ENCODE measurements around the gene IL4. TPM values are rescaled to one million over a fixed set of nuclear protein-coding genes. Genes with fewer than 3 reads are reported as not detected.

IL4 gene
- total and polyA plus RNA-seq, 2 of the 13 experiments (the other 11 are each of a cell fraction or from before 2014, with no cell fraction given): not detected

DNA sequence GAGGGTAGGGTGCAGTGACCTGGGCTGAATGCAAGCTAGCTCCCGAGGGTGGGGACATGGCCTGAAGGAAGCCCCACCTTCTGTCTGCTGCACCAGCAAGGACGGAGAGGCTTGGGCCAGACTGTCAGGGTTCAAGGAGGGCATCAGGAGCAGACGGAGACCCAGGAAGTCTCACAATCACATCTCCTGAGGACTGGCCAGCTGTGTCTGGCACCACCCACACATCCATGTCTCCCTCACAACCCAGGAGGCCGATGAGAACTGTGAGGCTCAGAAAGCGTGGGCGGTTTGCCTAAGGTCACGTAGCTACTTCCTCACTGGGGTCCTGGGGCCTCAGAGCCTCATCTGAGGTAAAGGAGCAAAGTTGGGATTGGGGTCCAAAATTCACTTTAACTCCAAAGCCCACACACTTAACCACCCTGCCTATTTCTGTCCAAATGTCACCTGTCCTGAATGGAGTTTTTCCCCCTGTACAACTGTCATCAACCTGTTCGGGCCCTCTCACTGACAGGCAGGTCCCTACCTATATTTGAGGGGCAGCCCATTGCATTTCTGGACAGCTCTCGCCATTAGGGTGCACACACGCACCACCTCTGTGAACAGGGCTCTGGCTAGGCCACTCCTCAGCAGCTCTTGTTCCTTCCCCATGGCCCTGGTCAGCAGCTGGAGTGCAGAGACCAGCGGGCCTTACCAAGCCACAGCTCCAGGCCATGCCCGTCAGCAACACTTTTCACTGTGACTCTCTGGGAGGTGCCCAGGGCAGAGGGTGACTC is 12.4 kb upstream of the IL4 start:
- Histone ChIP-seq H3K79me2 (ENCODE audit: insufficient read depth, low read length) (no peaks in the 10 kb centered on the region), H3K4me3 (replicated peaks in 1 of 3; ENCODE audit: insufficient read depth in 1 of 3, low read depth in 2 of 3, low read length in 3 of 3) (peak overlapping the region; percentile 15 to 69 (median 25); a peak in 4 of 6 replicates), H3K36me3 (replicated peaks in 1 of 2; ENCODE audit: control insufficient read depth in 1 of 2, insufficient read depth in 2 of 2, low read length in 2 of 2) (no peaks in the 10 kb centered on the region), H3K9ac (ENCODE audit: insufficient read depth, low read depth, low read length) (peak overlapping the region; percentile 61; the same call in 1 of the 2 replicates), H3K9me3 (ENCODE audit: low read length) (no peaks in the 10 kb centered on the region), H2AFZ (ENCODE audit: low read length) (peak overlapping the region; percentile 80), H3K4me2 (ENCODE audit: low read depth, low read length) (peak overlapping the region; percentile 89), H3K27me3 (ENCODE audit: control insufficient read depth in 1 of 2, insufficient read depth in 2 of 2, low read length in 2 of 2) (peaks cover 1 to 5% of the 10 kb centered on the region in 2 experiments; a peak in 2 of 5 replicates), H3K27ac (ENCODE audit: extremely low read length, insufficient read depth, low read length) (no peak overlapping the region), H4K20me1 (ENCODE audit: insufficient read depth, low read length) (no peaks in the 10 kb centered on the region), H3K4me1 (ENCODE audit: insufficient read depth, low read length) (peaks cover 79% of the 10 kb centered on the region)
- 7% methylated on average over 7 of the region's 12 CpGs for WGBS (ENCODE audit: low lambda C conversion rate)
- DNase-seq (ENCODE audit: low spot score) (no peak), FAIRE-seq (no peak), ATAC-seq (peak; percentile 74)
- intact Hi-C loops (cut with micrococcal nuclease; ENCODE audit: unreplicated experiment): no loop called here
- in situ Hi-C loops (cut with HindIII; ENCODE audit: extremely low pct_ligation_motif_present, low pct_unique_long_range_greater_than_20kb): loop anchor here (25.0 kb wide), 1 partner anchor 274 kb away; no protein-coding TSS in a partner anchor
- no TSS peak for BruUV-seq (replicated peaks)
- CTCF ChIA-PET (ENCODE audit: low intra/inter-chr PET ratio, low total read pairs): no interaction called here
- POLR2A ChIA-PET: interaction anchor here (1.1 kb wide), 1 partner anchor 9 kb away, joined by 3 read pairs; no protein-coding TSS in a partner anchor
- TF ChIP-seq FOXK1 (CRISPR knock-in tag; IDR thresholded peaks at IDR 0.05; ENCODE audit: borderline replicate concordance, low read depth) (no peak), ZNF629 (CRISPR knock-in tag; conservative IDR thresholded peaks at IDR 0.05) (no peak), SPEN (CRISPR knock-in tag; IDR thresholded peaks at IDR 0.05; ENCODE audit: low read depth) (0 out of 2 replicates have a peak, but pooled peaks have one; percentile 29), SP4 (CRISPR knock-in tag; IDR thresholded peaks at IDR 0.05) (no peak), SALL1 (CRISPR knock-in tag; IDR thresholded peaks at IDR 0.05) (peak; percentile 5; the same call in 1 of the 2 replicates), ZNF777 (CRISPR knock-in tag; IDR thresholded peaks at IDR 0.05) (no peak), EZH2 (conservative IDR thresholded peaks at IDR 0.05; ENCODE audit: low read depth, low read length) (no peak), ZNF749 (CRISPR knock-in tag; IDR thresholded peaks at IDR 0.05; ENCODE audit: borderline replicate concordance) (0 out of 2 replicates have a peak, but pooled peaks have one; percentile 38), ARNT2 (CRISPR knock-in tag; IDR thresholded peaks at IDR 0.05; ENCODE audit: low read depth) (0 out of 2 replicates have a peak, but pooled peaks have one; percentile 25), HDAC2 (CRISPR knock-in tag; IDR thresholded peaks at IDR 0.05) (0 out of 2 replicates have a peak, but pooled peaks have one; percentile 21), TCF12 (IDR thresholded peaks at IDR 0.05) (no peak), TCF12 (CRISPR knock-in tag; IDR thresholded peaks at IDR 0.05) (no peak), STAG1 (CRISPR knock-in tag; IDR thresholded peaks at IDR 0.05) (peak; percentile 62), PHF5A (CRISPR knock-in tag; IDR thresholded peaks at IDR 0.05; ENCODE audit: low read depth, unreplicated experiment) (no peak)
- TF ChIP-seq, protein P1, sequence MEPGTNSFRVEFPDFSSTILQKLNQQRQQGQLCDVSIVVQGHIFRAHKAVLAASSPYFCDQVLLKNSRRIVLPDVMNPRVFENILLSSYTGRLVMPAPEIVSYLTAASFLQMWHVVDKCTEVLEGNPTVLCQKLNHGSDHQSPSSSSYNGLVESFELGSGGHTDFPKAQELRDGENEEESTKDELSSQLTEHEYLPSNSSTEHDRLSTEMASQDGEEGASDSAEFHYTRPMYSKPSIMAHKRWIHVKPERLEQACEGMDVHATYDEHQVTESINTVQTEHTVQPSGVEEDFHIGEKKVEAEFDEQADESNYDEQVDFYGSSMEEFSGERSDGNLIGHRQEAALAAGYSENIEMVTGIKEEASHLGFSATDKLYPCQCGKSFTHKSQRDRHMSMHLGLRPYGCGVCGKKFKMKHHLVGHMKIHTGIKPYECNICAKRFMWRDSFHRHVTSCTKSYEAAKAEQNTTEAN (CRISPR knock-in tag; conservative IDR thresholded peaks at IDR 0.05): no peak
- TF ChIP-seq, protein P2, sequence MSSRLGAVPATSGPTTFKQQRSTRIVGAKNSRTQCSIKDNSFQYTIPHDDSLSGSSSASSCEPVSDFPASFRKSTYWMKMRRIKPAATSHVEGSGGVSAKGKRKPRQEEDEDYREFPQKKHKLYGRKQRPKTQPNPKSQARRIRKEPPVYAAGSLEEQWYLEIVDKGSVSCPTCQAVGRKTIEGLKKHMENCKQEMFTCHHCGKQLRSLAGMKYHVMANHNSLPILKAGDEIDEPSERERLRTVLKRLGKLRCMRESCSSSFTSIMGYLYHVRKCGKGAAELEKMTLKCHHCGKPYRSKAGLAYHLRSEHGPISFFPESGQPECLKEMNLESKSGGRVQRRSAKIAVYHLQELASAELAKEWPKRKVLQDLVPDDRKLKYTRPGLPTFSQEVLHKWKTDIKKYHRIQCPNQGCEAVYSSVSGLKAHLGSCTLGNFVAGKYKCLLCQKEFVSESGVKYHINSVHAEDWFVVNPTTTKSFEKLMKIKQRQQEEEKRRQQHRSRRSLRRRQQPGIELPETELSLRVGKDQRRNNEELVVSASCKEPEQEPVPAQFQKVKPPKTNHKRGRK (CRISPR knock-in tag; IDR thresholded peaks at IDR 0.05): no peak
- TF ChIP-seq, protein P3, sequence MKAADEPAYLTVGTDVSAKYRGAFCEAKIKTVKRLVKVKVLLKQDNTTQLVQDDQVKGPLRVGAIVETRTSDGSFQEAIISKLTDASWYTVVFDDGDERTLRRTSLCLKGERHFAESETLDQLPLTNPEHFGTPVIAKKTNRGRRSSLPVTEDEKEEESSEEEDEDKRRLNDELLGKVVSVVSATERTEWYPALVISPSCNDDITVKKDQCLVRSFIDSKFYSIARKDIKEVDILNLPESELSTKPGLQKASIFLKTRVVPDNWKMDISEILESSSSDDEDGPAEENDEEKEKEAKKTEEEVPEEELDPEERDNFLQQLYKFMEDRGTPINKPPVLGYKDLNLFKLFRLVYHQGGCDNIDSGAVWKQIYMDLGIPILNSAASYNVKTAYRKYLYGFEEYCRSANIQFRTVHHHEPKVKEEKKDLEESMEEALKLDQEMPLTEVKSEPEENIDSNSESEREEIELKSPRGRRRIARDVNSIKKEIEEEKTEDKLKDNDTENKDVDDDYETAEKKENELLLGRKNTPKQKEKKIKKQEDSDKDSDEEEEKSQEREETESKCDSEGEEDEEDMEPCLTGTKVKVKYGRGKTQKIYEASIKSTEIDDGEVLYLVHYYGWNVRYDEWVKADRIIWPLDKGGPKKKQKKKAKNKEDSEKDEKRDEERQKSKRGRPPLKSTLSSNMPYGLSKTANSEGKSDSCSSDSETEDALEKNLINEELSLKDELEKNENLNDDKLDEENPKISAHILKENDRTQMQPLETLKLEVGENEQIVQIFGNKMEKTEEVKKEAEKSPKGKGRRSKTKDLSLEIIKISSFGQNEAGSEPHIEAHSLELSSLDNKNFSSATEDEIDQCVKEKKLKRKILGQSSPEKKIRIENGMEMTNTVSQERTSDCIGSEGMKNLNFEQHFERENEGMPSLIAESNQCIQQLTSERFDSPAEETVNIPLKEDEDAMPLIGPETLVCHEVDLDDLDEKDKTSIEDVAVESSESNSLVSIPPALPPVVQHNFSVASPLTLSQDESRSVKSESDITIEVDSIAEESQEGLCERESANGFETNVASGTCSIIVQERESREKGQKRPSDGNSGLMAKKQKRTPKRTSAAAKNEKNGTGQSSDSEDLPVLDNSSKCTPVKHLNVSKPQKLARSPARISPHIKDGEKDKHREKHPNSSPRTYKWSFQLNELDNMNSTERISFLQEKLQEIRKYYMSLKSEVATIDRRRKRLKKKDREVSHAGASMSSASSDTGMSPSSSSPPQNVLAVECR (CRISPR knock-in tag; IDR thresholded peaks at IDR 0.05; ENCODE audit: borderline replicate concordance): peak; percentile 18; the same call in 1 of the 2 replicates

Data from HepG2 (cell line).